DMS53 treated with DMSO at 0.1 percent for 48 hours (cell line): ENCODE measurements around the gene NR6A1.
A peak's percentile ranks its signal among the peaks of the same experiment; 100 is the strongest.

Experiments
- DNase-seq: peaks from one replicate; lab custom pipeline; 2025; ENCODE audit not compliant: unreplicated experiment; lab: John Stamatoyannopoulos, UW

NR6A1 gene

GRCh38 chr9:124477648-124478285, 293.3 kb downstream of the NR6A1 start:
- no peak for DNase-seq

DNA sequence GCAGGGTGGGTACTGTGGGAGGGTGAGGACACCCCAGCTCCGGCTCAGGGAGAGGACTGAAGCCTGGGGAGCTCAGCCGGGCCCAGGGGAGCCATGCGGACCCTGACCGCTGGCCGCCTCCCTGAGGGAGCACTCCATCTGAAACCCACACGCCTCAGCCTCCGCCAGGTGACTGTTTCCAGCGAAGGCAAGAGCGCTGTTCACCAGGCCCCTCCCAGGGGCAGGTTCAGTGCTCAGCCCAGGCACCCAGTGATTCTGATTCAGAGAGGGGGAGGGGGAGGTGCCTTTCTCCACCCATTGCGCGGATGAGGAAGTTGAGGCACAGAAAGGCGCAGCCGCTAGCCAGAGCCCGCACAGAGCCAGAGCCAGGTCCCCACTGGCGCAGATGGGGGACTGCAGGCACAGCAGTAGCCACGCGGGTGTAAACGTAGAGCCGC, 293.9 kb downstream of the NR6A1 start:
- DNase-seq: peak; percentile 37

- no peak for DNase-seq
Observed at GRCh38 chr9:124475868-124476690, 295.0 kb downstream of the NR6A1 start.

DNA sequence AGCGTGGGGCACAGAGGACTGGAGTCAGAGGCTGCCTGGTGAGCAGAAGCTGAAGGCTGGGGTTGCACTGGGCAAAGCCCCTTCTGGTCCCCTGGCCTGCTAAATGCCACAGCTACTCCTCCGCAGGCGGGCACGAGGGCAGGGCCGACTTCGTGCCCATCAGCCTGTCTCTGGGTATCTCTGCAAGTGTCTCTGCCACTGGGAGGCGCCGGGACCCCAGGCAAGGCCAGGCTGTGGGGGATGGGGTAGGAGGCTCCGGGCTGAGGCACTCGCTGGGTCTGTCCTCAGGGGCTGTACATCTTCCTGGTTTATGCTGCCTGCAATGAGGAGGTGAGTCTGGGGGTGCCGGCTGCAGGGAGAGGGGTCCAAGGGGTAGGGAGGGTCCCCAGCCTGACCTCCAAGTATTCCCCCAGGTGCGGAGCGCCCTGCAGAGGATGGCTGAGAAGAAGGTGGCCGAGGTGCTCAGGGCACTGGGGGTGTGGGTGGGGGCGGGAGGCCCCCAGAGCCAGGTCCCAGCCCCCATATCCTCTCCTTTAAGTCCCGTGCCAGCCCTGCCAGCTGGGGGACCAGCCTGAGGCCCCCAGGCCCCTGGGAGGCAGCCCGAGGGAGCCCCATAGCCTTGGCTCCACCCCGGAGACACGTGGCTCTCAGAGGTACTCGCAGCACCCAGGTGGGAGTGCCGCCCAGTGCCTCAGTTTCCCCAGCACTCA, 295.8 kb downstream of the NR6A1 start:
- DNase-seq: no peak

- no peak for DNase-seq
Observed at GRCh38 chr9:124474151-124474550, 297.0 kb downstream of the NR6A1 start.

DNA sequence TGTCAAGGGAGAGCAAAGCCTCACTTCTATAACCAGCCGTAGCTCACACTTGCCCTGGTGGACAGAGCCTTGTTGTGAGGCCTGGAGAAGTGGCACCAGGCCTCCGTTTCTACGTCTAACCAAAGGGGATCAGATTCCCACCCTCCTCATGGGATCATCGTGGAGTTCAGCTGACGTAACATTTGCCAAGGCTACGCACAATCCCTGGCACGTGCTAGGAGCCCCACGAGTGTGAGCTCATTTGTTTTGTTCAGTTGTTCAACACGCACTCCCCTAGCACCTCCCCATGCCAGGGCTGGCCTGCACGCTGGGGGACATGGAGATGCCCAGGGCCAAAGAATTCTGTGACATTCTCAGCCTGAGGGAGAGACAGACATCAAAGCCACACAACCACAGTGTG, 297.8 kb downstream of the NR6A1 start:
- DNase-seq: no peak

GRCh38 chr9:124472770-124473169, 298.3 kb downstream of the NR6A1 start:
- no peak for DNase-seq

DNA sequence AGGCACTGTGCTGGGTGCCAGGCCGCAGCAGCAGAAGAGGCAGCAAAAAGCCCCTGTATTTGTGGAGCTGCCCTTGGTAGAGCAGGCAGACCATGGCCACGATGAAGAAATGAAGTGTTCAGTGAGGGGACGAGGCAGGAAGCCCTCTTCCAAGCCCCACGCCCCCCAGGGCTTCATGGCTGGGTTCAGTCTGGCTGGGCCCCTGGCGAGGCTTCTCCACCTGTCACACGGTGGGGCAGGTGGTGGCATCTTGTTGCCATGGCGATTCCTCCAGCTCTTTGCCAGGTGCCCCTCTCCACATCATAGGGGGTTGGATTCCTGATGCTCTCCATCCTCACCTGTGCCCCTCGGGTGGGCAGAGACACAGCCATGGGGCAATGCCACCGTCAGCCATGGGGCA, 299.4 kb downstream of the NR6A1 start:
- no peak for DNase-seq

DNA sequence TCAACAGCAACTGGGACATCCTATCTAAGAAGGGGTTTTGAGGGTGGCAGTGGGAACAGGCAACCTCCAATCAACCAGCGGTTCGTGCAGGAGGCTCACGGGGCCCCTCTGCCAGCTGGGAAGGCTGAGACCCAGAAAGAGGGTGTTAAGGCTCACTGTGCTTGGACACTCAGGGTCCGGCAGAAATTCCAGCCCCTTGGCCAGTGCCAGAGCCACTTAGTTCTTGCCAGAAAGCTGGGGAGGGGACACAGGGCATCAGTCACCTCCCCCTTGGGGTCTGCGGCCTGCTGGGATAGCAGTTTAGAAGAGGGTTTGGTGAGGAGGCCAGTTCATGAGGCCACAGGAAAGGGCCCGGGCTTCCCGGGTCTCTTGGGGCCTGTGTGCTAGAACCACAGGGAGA, 300.4 kb downstream of the NR6A1 start:
- no peak for DNase-seq

- no peak for DNase-seq
Observed at GRCh38 chr9:124470306-124470705, 300.8 kb downstream of the NR6A1 start.

GRCh38 chr9:124469011-124469832, 301.9 kb downstream of the NR6A1 start:
- no peak for DNase-seq

- no peak for DNase-seq
Observed at GRCh38 chr9:124468061-124468740, 302.9 kb downstream of the NR6A1 start.

DNA sequence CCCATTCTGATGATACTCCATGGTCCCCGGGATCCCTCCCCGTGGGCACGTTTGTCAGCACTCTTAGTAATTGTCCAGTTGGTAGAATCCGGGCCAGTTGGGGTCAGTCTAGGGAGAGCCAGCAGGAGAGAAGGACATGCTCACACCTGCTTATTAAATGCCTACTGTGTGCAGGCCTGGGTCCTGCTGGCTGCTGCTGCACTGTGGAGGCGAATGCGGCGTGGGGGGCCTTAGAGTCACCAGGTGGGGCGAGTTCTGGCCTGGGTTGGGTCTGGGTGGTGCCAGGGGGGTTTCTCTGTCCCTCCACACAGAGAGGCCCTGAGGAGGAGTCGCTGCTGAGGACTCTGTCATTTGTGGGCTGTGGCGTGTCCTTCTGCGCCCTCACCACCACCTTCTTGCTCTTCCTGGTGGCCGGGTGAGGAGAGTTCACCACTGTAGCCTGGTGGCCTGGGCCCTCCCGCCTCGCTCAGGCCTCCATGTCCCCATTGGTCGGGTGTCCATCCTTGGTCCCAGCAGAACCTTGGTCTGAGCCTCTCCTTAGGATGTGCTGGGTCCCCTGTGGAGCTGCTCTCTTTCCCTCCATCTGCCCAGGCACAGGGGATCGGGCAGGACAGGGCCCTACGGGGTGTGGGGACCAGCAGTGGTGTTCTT, 303.6 kb downstream of the NR6A1 start:
- no peak for DNase-seq
